ENCODE measurements around the gene FLYWCH1. TPM values are rescaled to one million over a fixed set of nuclear protein-coding genes. Genes with fewer than 3 reads are reported as not detected.

FLYWCH1 gene
- total and polyA plus RNA-seq, 2 donors (not counting 1 experiment from before 2014, with no cell fraction given): 78.3 to 120 TPM

DNA sequence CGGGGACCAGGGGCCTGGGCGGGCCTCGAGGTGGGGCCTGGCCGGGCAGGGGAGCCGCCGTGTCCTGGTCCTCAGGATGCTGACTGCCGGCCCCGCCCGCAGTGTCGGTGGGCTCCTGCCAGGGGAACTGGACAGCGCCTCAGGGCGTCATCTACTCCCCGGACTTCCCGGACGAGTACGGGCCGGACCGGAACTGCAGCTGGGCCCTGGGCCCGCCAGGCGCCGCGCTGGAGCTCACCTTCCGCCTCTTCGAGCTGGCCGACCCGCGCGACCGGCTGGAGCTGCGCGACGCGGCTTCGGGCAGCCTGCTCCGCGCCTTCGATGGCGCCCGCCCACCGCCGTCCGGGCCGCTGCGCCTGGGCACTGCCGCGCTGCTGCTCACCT, 55.1 kb downstream of the FLYWCH1 start:
- no peaks in the 10 kb centered on the region for H3K36me3 ChIP-seq (replicated peaks in 1 of 2; ENCODE audit: control extremely low read depth in 1 of 2, control insufficient read depth in 1 of 2, extremely low read depth in 1 of 2, insufficient read depth in 2 of 2, low read length in 1 of 2)
- 10% methylated on average over 46 of the region's 46 CpGs for WGBS (ENCODE audit: insufficient coverage)
- CTCF ChIA-PET: interaction anchor here (1.3 to 2.3 kb wide), 3 partner anchors 10 to 61 kb away, joined by 4 to 7 read pairs (median 5); no protein-coding TSS in a partner anchor
- H3K27ac ChIP-seq (ENCODE audit: low read length in 2 of 2): no peak overlapping the region
- peak overlapping the region; percentile 49 for H2AFZ ChIP-seq (ENCODE audit: insufficient read depth, low read depth, low read length, poor library complexity, severe bottlenecking)
- peaks cover 0 to 28% (median 0%) of the 10 kb centered on the region in 3 donors for H3K9me3 ChIP-seq (ENCODE audit: control extremely low read depth in 1 of 3, control insufficient read depth in 2 of 3, insufficient read depth in 1 of 3, low read length in 2 of 3)
- H3K79me2 ChIP-seq (ENCODE audit: control insufficient read depth, insufficient read depth, low read length): no peaks in the 10 kb centered on the region
- no peak overlapping the region for H3K4me3 Mint-ChIP-seq
- H3K27me3 ChIP-seq (replicated peaks in 1 of 4; ENCODE audit: control extremely low read depth in 1 of 4, control insufficient read depth in 3 of 4, insufficient read depth in 4 of 4, low read length in 3 of 4): peaks cover 0 to 66% (median 20%) of the 10 kb centered on the region in 4 experiments
- H3K4me1 Mint-ChIP-seq: peaks cover 37% of the 10 kb centered on the region
- H3K27me3 Mint-ChIP-seq: peaks cover 13% of the 10 kb centered on the region
- H4K20me1 ChIP-seq (ENCODE audit: control insufficient read depth, insufficient read depth, low read length, poor library complexity, severe bottlenecking): peaks cover 34% of the 10 kb centered on the region
- peak overlapping the region; percentile 35 for H3K9ac ChIP-seq (ENCODE audit: low read length)
- peak overlapping the region; percentile 99 for H3K4me2 ChIP-seq (replicated peaks; ENCODE audit: low read depth, low read length, poor library complexity, severe bottlenecking)
- H3K9me3 Mint-ChIP-seq (ENCODE audit: insufficient read depth): no peaks in the 10 kb centered on the region
- DNase-seq: peak; percentile 62
- H3K4me3 ChIP-seq (ENCODE audit: control extremely low read depth in 1 of 5, extremely low read depth in 1 of 5, insufficient read depth in 1 of 5, low read depth in 2 of 5, low read length in 4 of 5): peak overlapping the region in 2 of 5 experiments; percentile 29 to 37
- POLR2A ChIA-PET: interaction anchor here (0.6 to 2.0 kb wide), 2 partner anchors 14 to 434 kb away, joined by 10 read pairs; partner anchors contain the start of gene PKMYT1
- no peak for ATAC-seq (ENCODE audit: low read depth)
- intact Hi-C loops (cut with micrococcal nuclease): loop anchor here (5.0 kb wide), 1 partner anchor 56 kb away; the partner anchor contains the start of genes HCFC1R1, THOC6 and TNFRSF12A
- H3K27ac Mint-ChIP-seq: no peak overlapping the region
- peaks cover 74 to 76% of the 10 kb centered on the region in 2 donors for H3K4me1 ChIP-seq (ENCODE audit: control insufficient read depth in 2 of 2, insufficient read depth in 2 of 2, low read length in 2 of 2)
- TF ChIP-seq, protein P1, sequence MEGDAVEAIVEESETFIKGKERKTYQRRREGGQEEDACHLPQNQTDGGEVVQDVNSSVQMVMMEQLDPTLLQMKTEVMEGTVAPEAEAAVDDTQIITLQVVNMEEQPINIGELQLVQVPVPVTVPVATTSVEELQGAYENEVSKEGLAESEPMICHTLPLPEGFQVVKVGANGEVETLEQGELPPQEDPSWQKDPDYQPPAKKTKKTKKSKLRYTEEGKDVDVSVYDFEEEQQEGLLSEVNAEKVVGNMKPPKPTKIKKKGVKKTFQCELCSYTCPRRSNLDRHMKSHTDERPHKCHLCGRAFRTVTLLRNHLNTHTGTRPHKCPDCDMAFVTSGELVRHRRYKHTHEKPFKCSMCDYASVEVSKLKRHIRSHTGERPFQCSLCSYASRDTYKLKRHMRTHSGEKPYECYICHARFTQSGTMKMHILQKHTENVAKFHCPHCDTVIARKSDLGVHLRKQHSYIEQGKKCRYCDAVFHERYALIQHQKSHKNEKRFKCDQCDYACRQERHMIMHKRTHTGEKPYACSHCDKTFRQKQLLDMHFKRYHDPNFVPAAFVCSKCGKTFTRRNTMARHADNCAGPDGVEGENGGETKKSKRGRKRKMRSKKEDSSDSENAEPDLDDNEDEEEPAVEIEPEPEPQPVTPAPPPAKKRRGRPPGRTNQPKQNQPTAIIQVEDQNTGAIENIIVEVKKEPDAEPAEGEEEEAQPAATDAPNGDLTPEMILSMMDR (IDR thresholded peaks at IDR 0.05): no peak
- no peak for TF ChIP-seq EZH2 (IDR thresholded peaks at IDR 0.05; ENCODE audit: borderline replicate concordance, insufficient read depth, low read depth, low read length, poor library complexity, severe bottlenecking)

DNA sequence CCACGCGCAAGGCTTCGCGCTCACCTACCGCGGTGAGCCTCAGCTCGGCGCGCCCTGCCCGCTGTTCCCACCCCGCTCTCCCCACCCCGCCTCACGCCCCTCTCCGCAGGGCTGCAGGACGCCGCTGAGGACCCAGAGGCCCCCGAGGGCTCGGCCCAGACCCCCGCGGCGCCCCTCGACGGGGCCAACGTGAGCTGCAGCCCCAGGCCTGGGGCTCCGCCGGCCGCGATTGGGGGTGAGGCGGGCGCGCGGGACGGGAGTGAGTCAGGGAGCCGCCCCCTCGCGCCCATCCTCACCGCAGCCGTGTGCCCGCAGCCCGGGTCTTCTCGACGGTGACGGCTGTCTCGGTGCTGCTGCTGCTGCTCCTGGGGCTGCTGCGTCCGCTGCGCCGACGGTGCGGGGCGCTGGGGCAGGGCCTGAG, 55.5 kb downstream of the FLYWCH1 start:
- CTCF ChIA-PET: interaction anchor here (1.3 to 2.3 kb wide), 3 partner anchors 10 to 61 kb away, joined by 4 to 7 read pairs (median 5); no protein-coding TSS in a partner anchor
- Mint-ChIP-seq H3K27ac (no peak overlapping the region), H3K9me3 (ENCODE audit: insufficient read depth) (no peaks in the 10 kb centered on the region), H3K27me3 (peaks cover 16% of the 10 kb centered on the region), H3K4me3 (peak overlapping the region; percentile 62), H3K4me1 (peaks cover 33% of the 10 kb centered on the region)
- H3K36me3 ChIP-seq (replicated peaks in 1 of 2; ENCODE audit: control extremely low read depth in 1 of 2, control insufficient read depth in 1 of 2, extremely low read depth in 1 of 2, insufficient read depth in 2 of 2, low read length in 1 of 2): no peaks in the 10 kb centered on the region
- no peak for DNase-seq
- WGBS (ENCODE audit: insufficient coverage): 18% methylated on average over 51 of the region's 51 CpGs
- TF ChIP-seq, protein P1 (IDR thresholded peaks at IDR 0.05): no peak
- no peak for TF ChIP-seq EZH2 (IDR thresholded peaks at IDR 0.05; ENCODE audit: borderline replicate concordance, insufficient read depth, low read depth, low read length, poor library complexity, severe bottlenecking)
- H3K9me3 ChIP-seq (ENCODE audit: control extremely low read depth in 1 of 3, control insufficient read depth in 2 of 3, insufficient read depth in 1 of 3, low read length in 2 of 3): peaks cover 0 to 28% (median 0%) of the 10 kb centered on the region in 3 donors
- peaks cover 70 to 73% of the 10 kb centered on the region in 2 donors for H3K4me1 ChIP-seq (ENCODE audit: control insufficient read depth in 2 of 2, insufficient read depth in 2 of 2, low read length in 2 of 2)
- peak overlapping the region; percentile 99 for H3K4me2 ChIP-seq (replicated peaks; ENCODE audit: low read depth, low read length, poor library complexity, severe bottlenecking)
- peak overlapping the region; percentile 35 for H3K9ac ChIP-seq (ENCODE audit: low read length)
- POLR2A ChIA-PET: interaction anchor here (0.6 to 2.0 kb wide), 2 partner anchors 13 to 434 kb away, joined by 10 read pairs; partner anchors contain the start of gene PKMYT1
- no peak for ATAC-seq (ENCODE audit: low read depth)
- peaks cover 34% of the 10 kb centered on the region for H4K20me1 ChIP-seq (ENCODE audit: control insufficient read depth, insufficient read depth, low read length, poor library complexity, severe bottlenecking)
- no peak overlapping the region for H3K27ac ChIP-seq (ENCODE audit: low read length in 2 of 2)
- H3K4me3 ChIP-seq (ENCODE audit: control extremely low read depth in 1 of 5, extremely low read depth in 1 of 5, insufficient read depth in 1 of 5, low read depth in 2 of 5, low read length in 4 of 5): peak overlapping the region in 2 of 5 experiments; percentile 29 to 37
- no peaks in the 10 kb centered on the region for H3K79me2 ChIP-seq (ENCODE audit: control insufficient read depth, insufficient read depth, low read length)
- H2AFZ ChIP-seq (ENCODE audit: insufficient read depth, low read depth, low read length, poor library complexity, severe bottlenecking): peak overlapping the region; percentile 49
- H3K27me3 ChIP-seq (replicated peaks in 1 of 4; ENCODE audit: control extremely low read depth in 1 of 4, control insufficient read depth in 3 of 4, insufficient read depth in 4 of 4, low read length in 3 of 4): peaks cover 0 to 62% (median 19%) of the 10 kb centered on the region in 4 experiments
- intact Hi-C loops (cut with micrococcal nuclease): loop anchor here (5.0 kb wide), 1 partner anchor 55 kb away; the partner anchor contains the start of genes HCFC1R1, THOC6 and TNFRSF12A

Measured in B cell (primary cell).